ENCODE results near the gene GPR157.

DNA sequence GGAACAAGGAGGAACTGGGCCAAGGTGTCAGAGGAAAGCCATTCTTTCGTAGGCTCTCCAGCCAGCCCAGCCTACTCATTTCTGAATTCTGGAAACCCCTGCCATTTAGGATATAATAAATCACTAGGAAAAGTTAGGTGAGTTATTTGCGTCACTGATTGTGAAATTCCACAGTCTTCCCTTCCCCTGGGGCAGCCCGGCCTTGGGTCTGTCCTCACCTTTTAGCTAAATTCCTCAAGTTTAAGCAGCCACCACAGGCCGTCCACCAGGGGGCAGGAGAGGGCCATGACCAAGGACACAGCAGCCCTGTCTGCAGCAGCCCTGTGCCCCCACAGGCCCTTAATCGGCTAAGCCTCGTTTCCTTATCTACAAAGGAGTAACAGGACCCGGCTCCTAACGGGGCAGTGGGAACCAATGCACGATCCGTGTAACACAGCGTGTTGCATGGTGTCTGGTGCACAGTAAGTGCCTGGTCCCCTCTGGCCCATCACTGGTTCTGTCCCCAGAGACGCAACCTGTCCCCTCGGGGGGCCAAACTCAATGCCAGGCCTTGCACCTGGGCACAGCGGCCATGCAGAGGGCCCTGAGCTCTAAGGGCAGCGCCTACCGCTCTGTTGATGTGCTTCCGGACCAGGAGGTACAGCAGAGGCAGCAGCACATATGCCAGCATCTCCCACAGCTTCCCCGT is 18.1 kb downstream of the GPR157 start:
- no peak for TF ChIP-seq YY1 (IDR thresholded peaks at IDR 0.05; ENCODE audit: low read depth)
- peak; percentile 96 for TF ChIP-seq CEBPB (IDR thresholded peaks at IDR 0.05)
- TF ChIP-seq RAD21 (IDR thresholded peaks at IDR 0.05; ENCODE audit: low read depth): peak; percentile 94
- TF ChIP-seq TEAD4 (IDR thresholded peaks at IDR 0.05): peak; percentile 81
- no peak for TF ChIP-seq REST (IDR thresholded peaks at IDR 0.05; ENCODE audit: low read depth)

Data from Ishikawa (cell line).